Measurements from ENCODE around the gene NDRG2.

DNA sequence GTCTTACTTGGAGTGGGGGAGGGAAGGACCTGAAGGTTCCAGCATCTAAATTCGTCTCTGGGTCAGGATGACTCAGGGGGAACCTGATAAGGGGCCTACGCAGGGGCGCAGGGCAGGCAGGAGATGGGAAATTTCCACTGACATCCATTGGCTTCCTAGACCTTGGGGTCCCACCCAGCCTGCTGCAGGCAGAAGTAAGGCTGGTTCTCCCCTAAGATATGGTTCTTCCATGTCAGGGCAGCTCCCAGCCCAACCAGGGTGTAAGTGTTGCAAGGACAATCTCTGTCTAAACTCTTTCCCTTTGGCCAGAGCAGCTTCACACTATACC lies 2.1 kb upstream of the NDRG2 start:
- TF ChIP-seq CTCF (tag by site-specific recombination; IDR thresholded peaks at IDR 0.05) (no peak), KLF16 (tag by site-specific recombination; IDR thresholded peaks at IDR 0.05) (no peak), ZNF529 (tag by site-specific recombination; IDR thresholded peaks at IDR 0.05; ENCODE audit: insufficient replicate concordance) (no peak), ZNF664 (tag by site-specific recombination; IDR thresholded peaks at IDR 0.05) (no peak), TCF7L2 (IDR thresholded peaks at IDR 0.05; ENCODE audit: borderline replicate concordance, low read depth, low read length) (no peak), HOXA7 (CRISPR knock-in tag; IDR thresholded peaks at IDR 0.05; ENCODE audit: borderline replicate concordance) (no peak), ZNF24 (tag by site-specific recombination; IDR thresholded peaks at IDR 0.05) (no peak), HIC1 (tag by site-specific recombination; IDR thresholded peaks at IDR 0.05) (no peak), ZNF248 (tag by site-specific recombination; IDR thresholded peaks at IDR 0.05) (no peak), ZNF274 (IDR thresholded peaks at IDR 0.05; ENCODE audit: low read length) (no peak), ZNF274 (tag by site-specific recombination; IDR thresholded peaks at IDR 0.05; ENCODE audit: borderline replicate concordance) (no peak), ZNF112 (tag by site-specific recombination; IDR thresholded peaks at IDR 0.05) (no peak)
- TF ChIP-seq, protein P1, sequence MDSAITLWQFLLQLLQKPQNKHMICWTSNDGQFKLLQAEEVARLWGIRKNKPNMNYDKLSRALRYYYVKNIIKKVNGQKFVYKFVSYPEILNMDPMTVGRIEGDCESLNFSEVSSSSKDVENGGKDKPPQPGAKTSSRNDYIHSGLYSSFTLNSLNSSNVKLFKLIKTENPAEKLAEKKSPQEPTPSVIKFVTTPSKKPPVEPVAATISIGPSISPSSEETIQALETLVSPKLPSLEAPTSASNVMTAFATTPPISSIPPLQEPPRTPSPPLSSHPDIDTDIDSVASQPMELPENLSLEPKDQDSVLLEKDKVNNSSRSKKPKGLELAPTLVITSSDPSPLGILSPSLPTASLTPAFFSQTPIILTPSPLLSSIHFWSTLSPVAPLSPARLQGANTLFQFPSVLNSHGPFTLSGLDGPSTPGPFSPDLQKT (IDR thresholded peaks at IDR 0.05; ENCODE audit: borderline replicate concordance, low read depth, low read length) = no peak
